GM12801 (cell line): ENCODE results near the gene UTS2.

Experiments
- TF ChIP-seq, protein P1 (sequence below): IDR thresholded peaks from one replicate; pipeline ENCODE4 v1.5.1; 2011; ENCODE audit warnings: control low read depth; ENCODE audit not compliant: insufficient read length; ENCODE audit errors: extremely low read depth

The UTS2 gene

DNA sequence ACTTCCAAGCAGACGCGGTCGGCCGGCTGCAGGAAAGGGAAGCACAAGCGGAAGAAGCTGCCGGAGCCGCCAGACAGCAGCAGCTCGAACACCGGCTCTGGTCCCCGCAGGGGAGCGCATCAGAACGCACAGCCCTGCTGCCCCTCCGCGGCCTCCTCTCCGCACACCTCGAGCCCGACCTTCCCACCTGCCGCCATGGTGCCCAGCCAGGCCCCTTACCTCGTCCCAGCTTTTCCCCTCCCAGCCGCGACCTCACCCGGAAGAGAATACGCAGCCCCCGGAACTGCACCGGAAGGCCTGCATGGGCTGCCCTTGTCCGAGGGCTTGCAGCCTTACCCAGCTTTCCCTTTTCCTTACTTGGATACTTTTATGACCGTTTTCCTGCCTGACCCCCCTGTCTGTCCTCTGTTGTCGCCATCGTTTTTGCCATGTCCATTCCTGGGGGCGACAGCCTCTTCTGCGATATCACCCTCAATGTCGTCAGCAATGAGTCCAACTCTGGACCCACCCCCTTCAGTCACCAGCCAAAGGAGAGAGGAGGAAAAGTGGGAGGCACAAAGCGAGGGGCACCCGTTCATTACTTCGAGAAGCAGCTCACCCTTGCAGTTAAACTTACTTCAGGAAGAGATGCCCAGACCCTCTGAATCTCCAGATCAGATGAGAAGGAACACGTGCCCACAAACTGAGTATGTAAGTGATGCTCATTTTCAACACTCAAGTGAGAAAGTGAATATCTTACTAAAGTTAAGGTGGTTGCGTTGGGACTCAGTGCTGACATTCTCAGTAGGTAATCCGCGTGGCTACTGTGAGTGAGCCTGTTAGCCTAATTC, 25.5 kb downstream of the UTS2 start:
- TF ChIP-seq, protein P1, sequence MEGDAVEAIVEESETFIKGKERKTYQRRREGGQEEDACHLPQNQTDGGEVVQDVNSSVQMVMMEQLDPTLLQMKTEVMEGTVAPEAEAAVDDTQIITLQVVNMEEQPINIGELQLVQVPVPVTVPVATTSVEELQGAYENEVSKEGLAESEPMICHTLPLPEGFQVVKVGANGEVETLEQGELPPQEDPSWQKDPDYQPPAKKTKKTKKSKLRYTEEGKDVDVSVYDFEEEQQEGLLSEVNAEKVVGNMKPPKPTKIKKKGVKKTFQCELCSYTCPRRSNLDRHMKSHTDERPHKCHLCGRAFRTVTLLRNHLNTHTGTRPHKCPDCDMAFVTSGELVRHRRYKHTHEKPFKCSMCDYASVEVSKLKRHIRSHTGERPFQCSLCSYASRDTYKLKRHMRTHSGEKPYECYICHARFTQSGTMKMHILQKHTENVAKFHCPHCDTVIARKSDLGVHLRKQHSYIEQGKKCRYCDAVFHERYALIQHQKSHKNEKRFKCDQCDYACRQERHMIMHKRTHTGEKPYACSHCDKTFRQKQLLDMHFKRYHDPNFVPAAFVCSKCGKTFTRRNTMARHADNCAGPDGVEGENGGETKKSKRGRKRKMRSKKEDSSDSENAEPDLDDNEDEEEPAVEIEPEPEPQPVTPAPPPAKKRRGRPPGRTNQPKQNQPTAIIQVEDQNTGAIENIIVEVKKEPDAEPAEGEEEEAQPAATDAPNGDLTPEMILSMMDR: no peak

DNA sequence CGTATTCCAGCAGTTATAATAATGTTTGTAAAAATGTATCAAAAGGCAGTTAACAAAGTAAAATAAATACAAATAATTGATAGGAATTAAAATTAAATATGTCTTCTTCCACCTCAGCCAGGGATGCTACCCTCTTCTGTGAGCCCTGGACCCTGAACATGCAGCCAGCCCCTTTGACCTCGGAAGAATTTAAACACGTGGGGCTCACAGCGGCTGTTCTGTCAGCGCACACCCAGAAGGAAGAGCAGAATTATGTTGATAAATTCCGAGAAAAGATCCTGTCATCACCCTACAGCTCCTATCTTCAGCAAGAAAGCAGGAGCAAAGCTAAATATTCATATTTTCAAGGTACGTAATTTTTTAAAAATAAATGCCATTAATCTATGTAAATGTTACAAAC, 26.5 kb downstream of the UTS2 start:
- TF ChIP-seq, protein P1: no peak

DNA sequence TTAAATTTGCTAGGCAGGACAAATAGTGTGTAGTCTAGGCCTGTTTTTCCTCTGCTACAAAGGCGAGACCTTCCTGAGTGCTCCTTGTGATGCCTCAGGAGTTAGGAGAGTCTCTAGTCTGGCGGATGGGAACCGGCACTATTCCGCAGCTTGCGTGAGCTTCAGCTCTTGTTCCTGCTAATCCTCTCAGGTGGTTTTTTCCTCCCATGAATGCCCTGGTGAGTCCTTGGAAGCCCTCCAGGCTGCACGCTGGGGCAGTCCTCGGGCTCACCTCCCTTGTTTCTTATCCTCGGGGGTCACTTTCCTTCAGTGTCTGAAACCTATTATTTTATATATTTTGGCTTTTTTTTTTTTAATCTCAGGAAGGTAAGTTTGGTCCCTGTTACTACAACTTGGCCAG, 28.2 kb downstream of the UTS2 start:
- TF ChIP-seq, protein P1: no peak

DNA sequence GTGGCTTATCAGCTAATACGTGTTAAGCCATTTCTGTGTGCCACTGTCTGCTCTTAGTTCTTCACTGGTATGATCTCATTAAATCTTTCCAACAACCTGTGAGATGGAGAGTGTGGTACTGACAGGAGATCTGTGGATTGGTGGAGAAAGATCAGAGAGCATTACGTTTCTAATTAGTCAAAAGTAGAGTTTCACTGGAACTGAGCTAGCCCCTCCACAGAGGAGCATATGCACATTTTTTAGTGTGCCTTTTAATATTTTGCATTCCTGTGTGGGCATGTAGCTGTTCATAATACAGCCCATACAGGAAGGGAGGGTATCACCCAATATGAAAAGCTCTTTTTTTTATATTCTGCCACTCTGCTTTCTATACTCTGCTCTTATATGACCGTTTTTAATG, 31.6 kb downstream of the UTS2 start:
- TF ChIP-seq, protein P1: no peak

DNA sequence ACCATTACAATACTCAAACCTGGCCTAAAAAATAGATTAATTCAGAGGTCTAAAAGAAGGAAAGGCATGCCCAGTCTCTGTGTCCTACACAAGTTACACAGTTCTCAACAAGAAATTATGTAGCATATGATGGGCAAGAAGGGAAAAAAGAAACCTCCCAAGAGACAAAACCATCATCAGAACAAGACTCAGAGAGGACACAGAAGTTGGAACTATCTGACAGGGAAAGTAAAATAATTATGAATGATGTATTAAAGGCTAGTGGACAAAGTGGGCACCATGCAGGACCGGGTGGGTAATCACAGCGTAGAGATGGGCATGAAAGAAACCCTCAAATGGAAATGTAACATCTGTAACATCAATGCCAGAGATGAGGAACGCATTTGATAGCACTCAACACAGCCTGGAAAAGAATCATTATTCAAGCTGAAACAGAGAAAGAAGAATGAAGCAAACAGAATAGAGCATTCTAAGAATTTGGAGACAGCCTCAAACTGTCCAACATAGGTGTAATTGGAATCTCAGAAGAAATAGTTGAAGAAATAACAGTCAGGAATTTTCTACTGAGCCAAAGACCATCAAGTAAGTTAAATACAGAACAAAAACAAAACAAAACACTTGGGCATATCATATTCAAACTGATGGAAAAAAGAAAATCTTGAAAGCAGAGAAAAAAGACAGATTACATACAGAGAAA, 39.0 kb downstream of the UTS2 start:
- TF ChIP-seq, protein P1: no peak

DNA sequence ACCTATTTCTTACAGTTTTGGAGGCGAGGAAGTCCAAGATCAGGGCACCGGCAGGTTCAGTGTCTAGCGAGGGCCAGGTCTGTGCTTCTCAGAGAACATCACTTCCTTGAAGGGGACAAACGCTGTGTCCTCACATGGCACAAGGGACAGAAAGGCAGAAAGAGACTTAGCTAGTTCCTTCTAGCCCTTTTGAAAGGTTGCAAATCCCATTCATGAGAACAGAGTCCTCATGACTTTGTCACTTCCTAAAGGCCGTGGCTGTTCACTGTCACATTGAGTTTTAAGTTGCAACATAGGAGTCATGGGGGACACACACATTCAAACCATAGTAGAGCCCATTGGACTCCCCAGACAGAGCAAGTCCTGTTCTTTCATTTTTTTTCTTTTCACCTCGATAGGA, 41.4 kb downstream of the UTS2 start:
- TF ChIP-seq, protein P1: no peak

DNA sequence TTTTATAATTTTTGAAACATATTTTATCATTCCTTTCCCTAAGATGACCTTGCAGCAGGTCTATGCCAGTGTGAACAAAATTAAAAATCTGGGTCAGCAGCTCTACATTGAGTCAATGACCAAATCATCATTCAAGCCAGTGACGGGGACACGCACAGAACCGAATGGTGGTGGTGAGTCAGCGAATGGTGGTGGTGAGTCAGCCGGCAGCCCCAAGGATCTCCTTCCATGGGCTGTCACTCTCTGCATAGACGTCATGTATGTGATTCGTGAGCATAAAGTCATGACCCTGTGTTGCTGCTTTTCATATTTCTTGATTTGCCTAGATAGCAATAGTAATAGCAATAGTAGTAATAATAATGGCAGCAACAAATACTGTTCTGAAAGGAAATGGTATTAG, 42.5 kb downstream of the UTS2 start:
- TF ChIP-seq, protein P1: no peak
